ENCODE results near the gene DISC1.
A peak's percentile ranks its signal among the peaks of the same experiment; 100 is the strongest.

The DISC1 gene

DNA sequence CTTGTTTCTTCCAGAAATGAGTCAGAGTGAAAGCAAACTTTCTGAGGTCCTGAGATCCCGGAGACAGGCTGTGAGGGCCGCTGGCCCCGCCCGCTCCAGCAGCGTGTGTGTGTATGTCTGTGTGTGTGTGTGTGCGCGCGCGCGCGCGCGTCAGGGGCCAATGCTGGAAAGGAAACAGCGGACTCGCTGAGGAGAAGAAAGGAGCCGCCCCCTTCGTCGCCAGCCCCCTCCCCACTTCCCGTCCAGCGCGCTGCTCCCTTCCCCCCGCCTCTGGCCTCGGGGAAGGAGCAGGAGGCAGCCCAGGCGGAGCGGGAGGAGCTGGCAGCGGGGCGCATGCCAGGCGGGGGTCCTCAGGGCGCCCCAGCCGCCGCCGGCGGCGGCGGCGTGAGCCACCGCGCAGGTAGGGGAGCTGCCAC is at the start of gene DISC1:
TSS of gene DISC1 (plus strand) at position 256 of the 416 bp plus-strand sequence. CDS start at position 334, 78 bp downstream.
- TF ChIP-seq RAD21 (IDR thresholded peaks at IDR 0.05; ENCODE audit: low read depth) = no peak; the same call in 1 of the 2 replicates
- TF ChIP-seq TEAD4 (IDR thresholded peaks at IDR 0.05) = no peak
- TF ChIP-seq, protein P1, sequence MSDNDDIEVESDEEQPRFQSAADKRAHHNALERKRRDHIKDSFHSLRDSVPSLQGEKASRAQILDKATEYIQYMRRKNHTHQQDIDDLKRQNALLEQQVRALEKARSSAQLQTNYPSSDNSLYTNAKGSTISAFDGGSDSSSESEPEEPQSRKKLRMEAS (IDR thresholded peaks at IDR 0.05) = peak; percentile 34; the same call in 1 of the 2 replicates
- TF ChIP-seq CEBPB (IDR thresholded peaks at IDR 0.05) = no peak
- peak; percentile 51; the same call in 1 of the 2 replicates for TF ChIP-seq TCF12 (IDR thresholded peaks at IDR 0.05; ENCODE audit: low read depth)
- TF ChIP-seq ZBTB7A (IDR thresholded peaks at IDR 0.05; ENCODE audit: low read depth) = peak; percentile 96

DNA sequence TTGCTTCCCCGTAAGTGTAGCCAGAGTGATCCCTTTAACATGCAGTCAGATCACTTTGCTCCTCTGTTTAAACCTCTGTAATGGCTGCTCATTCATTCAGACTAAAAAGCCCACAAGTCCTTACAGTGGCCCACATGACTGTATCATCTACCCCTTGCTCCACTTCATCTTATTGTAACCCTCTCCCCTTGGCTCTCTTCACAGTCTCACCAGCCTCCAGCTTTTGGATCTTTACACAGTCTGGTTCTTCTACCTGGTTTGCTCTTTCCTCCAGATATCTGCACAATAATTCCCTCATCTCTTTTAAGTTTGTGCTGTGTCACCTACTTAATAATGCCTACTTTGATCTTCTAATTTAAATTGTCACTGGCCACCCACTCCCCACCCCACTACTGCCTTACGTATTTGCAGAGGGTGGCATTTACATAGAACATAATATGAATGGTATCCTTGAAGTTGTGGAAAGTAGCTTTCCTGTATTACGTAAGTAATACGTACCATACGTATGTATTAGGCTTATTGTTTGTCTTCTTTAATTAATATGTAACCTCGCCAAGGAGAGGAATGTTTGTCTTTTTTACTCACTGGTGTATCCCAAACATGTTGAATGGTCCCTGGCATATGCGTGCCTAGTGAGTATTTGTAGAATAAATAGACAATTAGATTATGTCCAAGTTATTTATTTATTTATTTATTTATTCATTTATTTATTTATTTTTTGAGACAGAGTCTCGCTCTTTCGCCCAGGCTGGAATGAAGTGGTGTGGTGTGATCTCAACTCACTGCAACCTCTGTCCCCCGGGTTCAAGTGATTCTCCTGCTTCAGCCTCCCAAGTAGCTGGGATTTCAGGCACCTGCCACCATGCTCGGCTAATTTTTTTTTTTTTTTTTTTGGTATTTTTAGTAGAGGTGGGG is 49.5 kb upstream of the DISC1 start:
- TF ChIP-seq CREB1 (IDR thresholded peaks at IDR 0.05; ENCODE audit: low read depth) (no peak), TAF1 (IDR thresholded peaks at IDR 0.05; ENCODE audit: low read depth) (no peak), TCF12 (IDR thresholded peaks at IDR 0.05; ENCODE audit: low read depth) (no peak), YY1 (IDR thresholded peaks at IDR 0.05; ENCODE audit: low read depth) (no peak), NFIC (IDR thresholded peaks at IDR 0.05) (no peak)
- TF ChIP-seq, protein P2, sequence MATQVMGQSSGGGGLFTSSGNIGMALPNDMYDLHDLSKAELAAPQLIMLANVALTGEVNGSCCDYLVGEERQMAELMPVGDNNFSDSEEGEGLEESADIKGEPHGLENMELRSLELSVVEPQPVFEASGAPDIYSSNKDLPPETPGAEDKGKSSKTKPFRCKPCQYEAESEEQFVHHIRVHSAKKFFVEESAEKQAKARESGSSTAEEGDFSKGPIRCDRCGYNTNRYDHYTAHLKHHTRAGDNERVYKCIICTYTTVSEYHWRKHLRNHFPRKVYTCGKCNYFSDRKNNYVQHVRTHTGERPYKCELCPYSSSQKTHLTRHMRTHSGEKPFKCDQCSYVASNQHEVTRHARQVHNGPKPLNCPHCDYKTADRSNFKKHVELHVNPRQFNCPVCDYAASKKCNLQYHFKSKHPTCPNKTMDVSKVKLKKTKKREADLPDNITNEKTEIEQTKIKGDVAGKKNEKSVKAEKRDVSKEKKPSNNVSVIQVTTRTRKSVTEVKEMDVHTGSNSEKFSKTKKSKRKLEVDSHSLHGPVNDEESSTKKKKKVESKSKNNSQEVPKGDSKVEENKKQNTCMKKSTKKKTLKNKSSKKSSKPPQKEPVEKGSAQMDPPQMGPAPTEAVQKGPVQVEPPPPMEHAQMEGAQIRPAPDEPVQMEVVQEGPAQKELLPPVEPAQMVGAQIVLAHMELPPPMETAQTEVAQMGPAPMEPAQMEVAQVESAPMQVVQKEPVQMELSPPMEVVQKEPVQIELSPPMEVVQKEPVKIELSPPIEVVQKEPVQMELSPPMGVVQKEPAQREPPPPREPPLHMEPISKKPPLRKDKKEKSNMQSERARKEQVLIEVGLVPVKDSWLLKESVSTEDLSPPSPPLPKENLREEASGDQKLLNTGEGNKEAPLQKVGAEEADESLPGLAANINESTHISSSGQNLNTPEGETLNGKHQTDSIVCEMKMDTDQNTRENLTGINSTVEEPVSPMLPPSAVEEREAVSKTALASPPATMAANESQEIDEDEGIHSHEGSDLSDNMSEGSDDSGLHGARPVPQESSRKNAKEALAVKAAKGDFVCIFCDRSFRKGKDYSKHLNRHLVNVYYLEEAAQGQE (IDR thresholded peaks at IDR 0.05; ENCODE audit: low read depth) = no peak

DNA sequence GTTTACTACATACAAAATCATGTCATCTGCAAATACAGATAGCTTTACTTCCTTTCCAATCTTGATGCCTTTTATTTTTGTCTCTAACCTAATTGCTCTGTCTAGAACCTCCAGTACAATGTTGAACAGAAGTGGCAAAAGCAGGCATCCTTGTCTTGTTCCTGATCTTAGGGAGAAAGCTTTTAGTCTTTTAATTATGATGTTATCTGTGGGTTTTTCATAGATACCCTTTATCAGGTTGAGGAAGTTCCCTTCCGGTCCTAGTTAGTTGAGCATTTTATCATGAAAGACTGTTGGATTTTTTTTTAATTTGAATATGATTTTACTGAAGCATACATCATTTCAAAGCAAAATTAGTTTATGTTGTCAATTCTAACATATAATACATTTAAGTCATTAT is 45.7 kb upstream of the DISC1 start:
- TF ChIP-seq TCF12 (IDR thresholded peaks at IDR 0.05; ENCODE audit: low read depth) (no peak), FOXM1 (IDR thresholded peaks at IDR 0.05; ENCODE audit: borderline replicate concordance, low read depth) (no peak), EGR1 (IDR thresholded peaks at IDR 0.05) (no peak), TEAD4 (IDR thresholded peaks at IDR 0.05) (no peak), CREB1 (IDR thresholded peaks at IDR 0.05; ENCODE audit: low read depth) (no peak), ZBTB7A (IDR thresholded peaks at IDR 0.05; ENCODE audit: low read depth) (no peak)
- TF ChIP-seq, protein P3, sequence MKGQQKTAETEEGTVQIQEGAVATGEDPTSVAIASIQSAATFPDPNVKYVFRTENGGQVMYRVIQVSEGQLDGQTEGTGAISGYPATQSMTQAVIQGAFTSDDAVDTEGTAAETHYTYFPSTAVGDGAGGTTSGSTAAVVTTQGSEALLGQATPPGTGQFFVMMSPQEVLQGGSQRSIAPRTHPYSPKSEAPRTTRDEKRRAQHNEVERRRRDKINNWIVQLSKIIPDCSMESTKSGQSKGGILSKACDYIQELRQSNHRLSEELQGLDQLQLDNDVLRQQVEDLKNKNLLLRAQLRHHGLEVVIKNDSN (IDR thresholded peaks at IDR 0.05) = no peak
- TF ChIP-seq, protein P1 (IDR thresholded peaks at IDR 0.05) = no peak

DNA sequence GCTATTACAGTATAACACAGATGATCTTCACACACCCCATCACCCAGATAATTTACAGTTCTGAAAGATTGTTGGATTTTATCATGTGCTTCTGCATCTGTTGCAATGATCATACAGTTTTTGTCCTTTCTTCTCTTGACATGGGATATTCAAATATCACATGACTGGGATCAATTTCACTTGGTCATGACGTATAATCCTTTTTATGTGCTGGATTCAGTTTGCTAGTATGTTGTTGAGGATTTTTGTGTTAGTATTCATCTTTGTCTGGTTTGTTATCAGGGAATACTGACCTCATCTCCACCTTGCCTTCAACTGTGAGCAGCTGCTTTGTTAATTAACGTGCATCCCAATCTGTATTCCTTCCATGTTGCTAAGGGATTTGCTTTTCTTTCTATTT is 44.7 kb upstream of the DISC1 start:
- TF ChIP-seq NFIC (IDR thresholded peaks at IDR 0.05) = no peak
- no peak for TF ChIP-seq RAD21 (IDR thresholded peaks at IDR 0.05; ENCODE audit: low read depth)
- TF ChIP-seq CREB1 (IDR thresholded peaks at IDR 0.05; ENCODE audit: low read depth) = no peak
- TF ChIP-seq EP300 (IDR thresholded peaks at IDR 0.05; ENCODE audit: borderline replicate concordance) = no peak
- no peak for TF ChIP-seq CEBPB (IDR thresholded peaks at IDR 0.05)
- TF ChIP-seq YY1 (IDR thresholded peaks at IDR 0.05; ENCODE audit: low read depth) = no peak
- TF ChIP-seq, protein P1 (IDR thresholded peaks at IDR 0.05) = no peak
- no peak for TF ChIP-seq TEAD4 (IDR thresholded peaks at IDR 0.05)
- no peak for TF ChIP-seq ZBTB7A (IDR thresholded peaks at IDR 0.05; ENCODE audit: low read depth)
- TF ChIP-seq, protein P3 (IDR thresholded peaks at IDR 0.05) = no peak
- no peak for TF ChIP-seq TAF1 (IDR thresholded peaks at IDR 0.05; ENCODE audit: low read depth)
- TF ChIP-seq EGR1 (IDR thresholded peaks at IDR 0.05) = no peak
- TF ChIP-seq TCF12 (IDR thresholded peaks at IDR 0.05; ENCODE audit: low read depth) = no peak
- no peak for TF ChIP-seq FOXM1 (IDR thresholded peaks at IDR 0.05; ENCODE audit: borderline replicate concordance, low read depth)
- TF ChIP-seq, protein P2 (IDR thresholded peaks at IDR 0.05; ENCODE audit: low read depth) = no peak

DNA sequence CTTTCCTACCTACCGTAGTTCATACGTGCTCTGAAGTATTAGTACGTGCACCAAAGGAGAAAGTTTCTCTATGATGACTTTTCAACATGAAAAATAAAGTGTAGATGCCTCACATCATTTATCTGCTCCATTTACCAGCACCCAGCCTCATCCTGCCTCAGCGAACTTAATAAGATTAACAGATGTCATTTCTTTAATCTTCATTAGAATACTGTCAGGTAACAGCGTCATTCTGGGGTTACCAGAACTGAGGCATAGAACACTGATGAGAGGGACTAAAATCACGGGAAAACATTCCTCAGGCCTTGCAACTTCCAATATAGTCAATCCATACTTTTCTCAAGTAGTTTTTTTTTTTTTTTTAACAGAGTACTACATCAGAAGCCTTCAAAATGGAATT is 43.2 kb upstream of the DISC1 start:
- TF ChIP-seq ZBTB7A (IDR thresholded peaks at IDR 0.05; ENCODE audit: low read depth) = no peak
- TF ChIP-seq, protein P2 (IDR thresholded peaks at IDR 0.05; ENCODE audit: low read depth) = no peak
- TF ChIP-seq RAD21 (IDR thresholded peaks at IDR 0.05; ENCODE audit: low read depth) = no peak
- TF ChIP-seq CREB1 (IDR thresholded peaks at IDR 0.05; ENCODE audit: low read depth) = no peak
- no peak for TF ChIP-seq YY1 (IDR thresholded peaks at IDR 0.05; ENCODE audit: low read depth)
- no peak for TF ChIP-seq TEAD4 (IDR thresholded peaks at IDR 0.05)
- TF ChIP-seq, protein P1 (IDR thresholded peaks at IDR 0.05) = no peak

Measured in Ishikawa (cell line).